B cell (primary cell): ENCODE results near the gene AK1. TPM values are rescaled to one million over a fixed set of nuclear protein-coding genes. Genes with fewer than 3 reads are reported as not detected.
A peak's percentile ranks its signal among the peaks of the same experiment; 100 is the strongest.

Experiments used
- ATAC-seq: fragments of 200-7000 bp; cut with Tn5 transposase; one replicate; pipeline ENCODE4 v1.10.0; 2021; ENCODE audit warnings: low read depth, mild to moderate bottlenecking, moderate number of reproducible peaks, moderate library complexity
- CTCF ChIA-PET: fragments of 350-600 bp; sonication (Branson Sonifier 250); formaldehyde crosslinking; loops from one replicate; lab custom pipeline; 2021; ENCODE audit warnings: antibody characterized with exemption, inconsistent platforms; lab: Charles Lee
- POLR2A ChIA-PET: fragments of 350-600 bp; sonication (Branson Sonifier 250); formaldehyde crosslinking; loops from one replicate; lab custom pipeline; 2021; ENCODE audit warnings: antibody characterized with exemption; lab: Charles Lee
- DNase-seq: peaks from one replicate; pipeline ENCODE4 v3.0.0; 2013
- H2AFZ ChIP-seq: 2 replicates; pipeline ENCODE4 v1.6.1; 2012; ENCODE audit warnings: mild to moderate bottlenecking, low read depth, low read length; ENCODE audit not compliant: insufficient read depth, poor library complexity, severe bottlenecking
- H3K27ac ChIP-seq, 2 donors: 1 replicate in 1 of 2; 2 replicates in 1 of 2; pipeline ENCODE4 v1.5.1; 2012 to 2013; ENCODE audit warnings: low read length in 2 of 2, mild to moderate bottlenecking in 2 of 2, moderate library complexity in 1 of 2
- H3K27me3 ChIP-seq, 4 experiments: fragments of 200-600 bp in 1 of 4; sonication (generic) in 1 of 4; replicated peaks in 1 of 4; 1 replicate in 2 of 4; 2 replicates in 2 of 4; pipeline versions ENCODE4 v1.6.1 to v1.7.0; 2013 to 2016; ENCODE audit warnings: low read length in 3 of 4, mild to moderate bottlenecking in 2 of 4, mixed read lengths in 1 of 4, moderate library complexity in 1 of 4; ENCODE audit not compliant: insufficient read depth in 4 of 4, control insufficient read depth in 3 of 4; ENCODE audit errors: control extremely low read depth in 1 of 4
- H3K36me3 ChIP-seq, 2 experiments: replicated peaks in 1 of 2; 1 replicate in 1 of 2; 2 replicates in 1 of 2; pipeline versions ENCODE4 v1.6.1 to v1.7.1; 2013; ENCODE audit warnings: low read length in 1 of 2; ENCODE audit not compliant: insufficient read depth in 2 of 2, control insufficient read depth in 1 of 2; ENCODE audit errors: control extremely low read depth in 1 of 2, extremely low read depth in 1 of 2
- H3K4me1 ChIP-seq, 2 donors: fragments of 200-600 bp in 1 of 2; sonication (generic) in 1 of 2; 1 replicate in 1 of 2; 2 replicates in 1 of 2; pipeline versions ENCODE4 v1.5.1 to v1.6.1; 2013 to 2017; ENCODE audit warnings: low read length in 2 of 2; ENCODE audit not compliant: control insufficient read depth in 2 of 2, insufficient read depth in 2 of 2
- H3K4me2 ChIP-seq: replicated peaks from 2 replicates; pipeline ENCODE3; 2012; ENCODE audit warnings: mild to moderate bottlenecking, low read depth, low read length; ENCODE audit not compliant: poor library complexity, severe bottlenecking
- H3K4me3 ChIP-seq, 5 experiments: fragments of 200-600 bp in 1 of 5; sonication (generic) in 1 of 5; 1 replicate in 3 of 5; 2 replicates in 2 of 5; pipeline versions ENCODE4 v1.5.1 to v1.7.0; 2011 to 2016; ENCODE audit warnings: low read length in 4 of 5, mild to moderate bottlenecking in 4 of 5, low read depth in 2 of 5, control low read depth in 1 of 5, moderate library complexity in 1 of 5; ENCODE audit not compliant: insufficient read depth in 1 of 5; ENCODE audit errors: control extremely low read depth in 1 of 5, extremely low read depth in 1 of 5
- H3K79me2 ChIP-seq: fragments of 200-600 bp; sonication (generic); one replicate; pipeline ENCODE4 v1.6.0; 2016; ENCODE audit warnings: low read length; ENCODE audit not compliant: control insufficient read depth, insufficient read depth
- H3K9ac ChIP-seq: fragments of 200-600 bp; sonication (generic); 2 replicates; pipeline ENCODE4 v1.6.1; 2017; ENCODE audit warnings: mild to moderate bottlenecking, low read length, moderate library complexity
- H3K9me3 ChIP-seq, 3 donors: one replicate each; pipeline versions ENCODE4 v1.6.1 to v1.7.1; 2013; ENCODE audit warnings: low read length in 2 of 3; ENCODE audit not compliant: control insufficient read depth in 2 of 3, insufficient read depth in 1 of 3; ENCODE audit errors: control extremely low read depth in 1 of 3
- H4K20me1 ChIP-seq: 2 replicates; pipeline ENCODE4 v1.6.0; 2012; ENCODE audit warnings: mild to moderate bottlenecking, low read length; ENCODE audit not compliant: insufficient read depth, control insufficient read depth, poor library complexity, severe bottlenecking
- H3K27ac Mint-ChIP-seq: one replicate; pipeline ENCODE4 v1.8.0; 2021; ENCODE audit warnings: mixed read lengths
- H3K27me3 Mint-ChIP-seq: one replicate; pipeline ENCODE4 v1.8.0; 2021; ENCODE audit warnings: mixed read lengths
- H3K4me1 Mint-ChIP-seq: one replicate; pipeline ENCODE4 v1.8.0; 2021; ENCODE audit warnings: mixed read lengths
- H3K4me3 Mint-ChIP-seq: one replicate; pipeline ENCODE4 v1.8.0; 2021; ENCODE audit warnings: mixed read lengths
- H3K9me3 Mint-ChIP-seq: one replicate; pipeline ENCODE4 v1.8.0; 2022; ENCODE audit warnings: mixed read lengths; ENCODE audit not compliant: insufficient read depth
- CTCF ChIP-seq: fragments of 200-600 bp; IDR thresholded peaks from one replicate; pipeline ENCODE4 v1.8.0; 2022; ENCODE audit warnings: antibody characterized with exemption, mild to moderate bottlenecking
- EZH2 ChIP-seq: IDR thresholded peaks from 2 replicates; pipeline ENCODE4 v1.6.1; 2012; ENCODE audit warnings: borderline replicate concordance, low read depth, mild to moderate bottlenecking, moderate library complexity, low read length; ENCODE audit not compliant: insufficient read depth, poor library complexity, severe bottlenecking
- WGBS: methylation state at CpG from one replicate; pipeline ENCODE4 v1.1.5; 2013; ENCODE audit warnings: missing lambda C conversion rate; ENCODE audit not compliant: insufficient coverage; 5-methylcytosine and 5-hydroxymethylcytosine counted together
- intact Hi-C: fragments of 100-400 bp; cut with micrococcal nuclease; formaldehyde crosslinking; loops from one replicate; pipeline ENCODE4 v1.10.0; 2022
- polyA plus RNA-seq: library from polyadenylated mRNA; depleted of rRNA; stranded (reverse); fragments of >200 nt; gene quantifications from 2 replicates; pipeline ENCODE4 v1.2.3, GENCODE V29; 2012
- total RNA-seq, 2 donors: library from RNA; stranded (reverse); fragments of 120-200 nt in 1 of 2; gene quantifications; 1 replicate in 1 of 2; 2 replicates in 1 of 2; pipeline versions ENCODE4 v1.2.3 to v1.2.4, GENCODE V29; 2013 to 2022

AK1 gene
- total and polyA plus RNA-seq, 2 donors (not counting 1 experiment from before 2014, with no cell fraction given) = 28.0 to 31.8 TPM

GRCh38 chr9:127855522-127855921 is 22.0 kb downstream of the AK1 start:
- CTCF ChIA-PET = interaction anchor here (1.2 to 3.2 kb wide), 6 partner anchors 9 to 121 kb away, joined by 3 to 23 read pairs (median 5); partner anchors contain the start of gene TOR2A
- H3K27me3 Mint-ChIP-seq = no peaks in the 10 kb centered on the region
- POLR2A ChIA-PET = interaction anchor here (0.6 to 1.2 kb wide), 3 partner anchors 22 to 62 kb away, joined by 4 to 8 read pairs (median 5); partner anchors contain the start of gene ST6GALNAC4

More at GRCh38 chr9:127855522-127855921, 22.0 kb downstream of the AK1 start:
- Histone ChIP-seq H3K9ac (no peak overlapping the region), H2AFZ (no peak overlapping the region), H3K9me3 (peaks cover 0 to under 1% (median 0%) of the 10 kb centered on the region in 3 donors), H4K20me1 (no peaks in the 10 kb centered on the region), H3K27me3 (no peaks in the 10 kb centered on the region), H3K4me2 (no peak overlapping the region), H3K36me3 (no peaks in the 10 kb centered on the region), H3K4me1 (peaks cover 40 to 62% of the 10 kb centered on the region in 2 donors), H3K4me3 (no peak overlapping the region), H3K79me2 (peaks cover 4% of the 10 kb centered on the region), H3K27ac (no peak overlapping the region)
- Mint-ChIP-seq H3K9me3 (no peaks in the 10 kb centered on the region), H3K4me1 (peaks cover 44% of the 10 kb centered on the region), H3K4me3 (peak overlapping the region; percentile 58), H3K27ac (peak overlapping the region; percentile 61)
- WGBS = 93% methylated on average over 4 of the region's 5 CpGs
- DNase-seq = no peak
- no peak for ATAC-seq
- TF ChIP-seq CTCF (no peak), EZH2 (no peak)
- intact Hi-C loops = no loop called here
